ENCODE measurements around the gene MPP1.

DNA sequence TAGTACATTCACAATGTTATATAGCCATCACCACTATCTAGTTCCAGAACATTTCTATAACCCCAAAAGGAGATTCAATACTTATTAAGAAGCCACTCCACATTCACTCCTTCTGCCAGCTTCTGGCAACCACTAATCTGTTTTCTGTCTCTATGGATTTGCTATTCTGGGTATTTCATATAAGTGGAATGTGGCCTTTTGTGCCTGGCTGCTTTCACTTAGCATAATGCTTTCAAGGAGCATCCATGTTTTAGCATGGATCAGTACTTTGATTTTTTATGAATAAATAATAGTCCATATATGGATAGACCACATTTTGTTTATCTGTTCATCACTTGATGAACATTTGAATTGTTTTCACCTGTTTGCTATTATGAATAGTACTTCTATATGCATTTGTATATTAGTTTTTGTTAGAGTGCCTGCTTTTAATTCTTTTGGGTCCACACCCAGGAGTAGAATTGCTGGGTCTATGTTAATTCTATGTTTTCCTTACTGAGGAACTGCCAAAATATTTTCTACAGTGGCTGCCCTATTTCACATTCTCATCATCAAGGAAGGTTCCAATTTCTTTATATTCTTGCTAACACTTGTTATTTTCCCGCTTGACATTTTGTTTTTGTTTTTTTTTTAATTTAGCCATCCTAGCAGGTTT lies 45.8 kb upstream of the MPP1 start:
- TF ChIP-seq, protein P1, sequence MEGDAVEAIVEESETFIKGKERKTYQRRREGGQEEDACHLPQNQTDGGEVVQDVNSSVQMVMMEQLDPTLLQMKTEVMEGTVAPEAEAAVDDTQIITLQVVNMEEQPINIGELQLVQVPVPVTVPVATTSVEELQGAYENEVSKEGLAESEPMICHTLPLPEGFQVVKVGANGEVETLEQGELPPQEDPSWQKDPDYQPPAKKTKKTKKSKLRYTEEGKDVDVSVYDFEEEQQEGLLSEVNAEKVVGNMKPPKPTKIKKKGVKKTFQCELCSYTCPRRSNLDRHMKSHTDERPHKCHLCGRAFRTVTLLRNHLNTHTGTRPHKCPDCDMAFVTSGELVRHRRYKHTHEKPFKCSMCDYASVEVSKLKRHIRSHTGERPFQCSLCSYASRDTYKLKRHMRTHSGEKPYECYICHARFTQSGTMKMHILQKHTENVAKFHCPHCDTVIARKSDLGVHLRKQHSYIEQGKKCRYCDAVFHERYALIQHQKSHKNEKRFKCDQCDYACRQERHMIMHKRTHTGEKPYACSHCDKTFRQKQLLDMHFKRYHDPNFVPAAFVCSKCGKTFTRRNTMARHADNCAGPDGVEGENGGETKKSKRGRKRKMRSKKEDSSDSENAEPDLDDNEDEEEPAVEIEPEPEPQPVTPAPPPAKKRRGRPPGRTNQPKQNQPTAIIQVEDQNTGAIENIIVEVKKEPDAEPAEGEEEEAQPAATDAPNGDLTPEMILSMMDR (IDR thresholded peaks at IDR 0.05) = no peak
- no peak for TF ChIP-seq TCF7L2 (IDR thresholded peaks at IDR 0.05; ENCODE audit: low read depth, low read length)
